Subcutaneous adipose tissue (tissue), 4 donors: ENCODE measurements around the gene HOGA1. TPM values are rescaled to one million over a fixed set of nuclear protein-coding genes. Genes with fewer than 3 reads are reported as not detected.

Experiments
- CTCF ChIP-seq: fragments of 450-650 bp; IDR thresholded peaks from one replicate; pipeline ENCODE4 v1.5.1; 2016; ENCODE audit warnings: low read depth, mild to moderate bottlenecking, control low read depth, antibody characterized with exemption, moderate library complexity
- total RNA-seq, 4 donors: library from RNA; depleted of rRNA; stranded (reverse); fragments of >200 nt; gene quantifications; one replicate each; pipeline ENCODE4 v1.1.0, GENCODE V29; 2016

Gene HOGA1
- total RNA-seq, 4 donors from 2014 or later: 4.8 to 14.1 (median 7.2) TPM

- TF ChIP-seq CTCF: no peak
Observed at GRCh38 chr10:97580421-97581367, 3.5 kb upstream of the HOGA1 start.

GRCh38 chr10:97582169-97582568, 2.0 kb upstream of the HOGA1 start:
- TF ChIP-seq CTCF: no peak

GRCh38 chr10:97583476-97583875, 713 bp upstream of the HOGA1 start:
- no peak for TF ChIP-seq CTCF

GRCh38 chr10:97584798-97585438, 729 bp downstream of the HOGA1 start:
- TF ChIP-seq CTCF: no peak

GRCh38 chr10:97585439-97585811, 1.2 kb downstream of the HOGA1 start:
- no peak for TF ChIP-seq CTCF

DNA sequence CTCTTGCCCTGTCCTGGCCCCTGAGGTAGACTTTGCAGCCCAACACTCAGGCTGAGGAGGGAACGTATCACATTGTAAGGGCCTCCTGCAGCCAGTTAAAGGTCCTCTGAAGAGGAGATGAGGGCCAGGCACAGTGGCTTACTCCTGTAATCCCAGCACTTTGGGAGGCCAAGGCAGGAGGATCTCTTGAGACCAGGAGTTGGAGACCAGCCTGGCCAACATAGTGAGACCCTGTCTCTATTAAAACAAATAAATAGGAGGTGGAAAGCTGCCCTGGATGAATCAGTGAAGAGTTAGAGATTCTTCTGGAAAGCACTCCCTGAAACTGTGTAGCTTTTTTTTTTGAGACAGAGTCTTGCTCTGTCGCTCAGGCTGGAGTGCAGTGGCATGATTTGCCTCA, 3.0 kb downstream of the HOGA1 start:
- no peak for TF ChIP-seq CTCF

- TF ChIP-seq CTCF: no peak
Observed at GRCh38 chr10:97589479-97589878, 5.3 kb downstream of the HOGA1 start, which contains the start of gene C10orf62. TSS of gene C10orf62 (plus strand) at chr10:97589721. CDS start at chr10:97589898, 177 bp downstream.
